HL-60 (cell line): ENCODE results near the gene TNRC6A.

Experiments
- DNase-seq, 2 experiments: peaks; one replicate each; pipeline ENCODE4 v3.0.0-alpha.2; 2010 to 2020; ENCODE audit warnings: low read depth in 1 of 2, low spot score in 1 of 2
- H3K27ac ChIP-seq: fragments of 250-450 bp; sonication (Bioruptor Pico); replicated peaks from 2 replicates; pipeline ENCODE4 v1.5.1; 2020; ENCODE audit warnings: mild to moderate bottlenecking, moderate library complexity
- H3K27me3 ChIP-seq: fragments of 250-450 bp; sonication (Bioruptor Pico); 2 replicates; pipeline ENCODE4 v1.5.1; 2021; ENCODE audit warnings: mild to moderate bottlenecking, moderate library complexity; ENCODE audit not compliant: insufficient read depth, poor library complexity, severe bottlenecking
- H3K4me3 ChIP-seq: replicated peaks from 2 replicates; pipeline ENCODE4 v1.5.1; 2011; ENCODE audit warnings: mild to moderate bottlenecking, control low read depth, low read length; ENCODE audit not compliant: insufficient read depth
- GABPA ChIP-seq: IDR thresholded peaks from 2 replicates; pipeline ENCODE4 v1.6.1; 2012; ENCODE audit warnings: low read depth
- POLR2AphosphoS5 ChIP-seq: IDR thresholded peaks from 2 replicates; pipeline ENCODE4 v1.6.1; 2012; ENCODE audit warnings: low read depth
- SPI1 ChIP-seq: IDR thresholded peaks from 2 replicates; pipeline ENCODE4 v1.6.1; 2012; ENCODE audit warnings: low read depth, mild to moderate bottlenecking, borderline replicate concordance
- TF ChIP-seq, protein P1 (sequence below): IDR thresholded peaks from 2 replicates; pipeline ENCODE4 v1.6.1; 2012; ENCODE audit warnings: low read depth; ENCODE audit not compliant: insufficient replicate concordance
- TF ChIP-seq, protein P2 (sequence below): IDR thresholded peaks from one replicate; pipeline ENCODE4 v1.5.1; 2011; ENCODE audit warnings: low read length, control low read depth, inconsistent platforms; ENCODE audit not compliant: insufficient read depth

TNRC6A gene

DNA sequence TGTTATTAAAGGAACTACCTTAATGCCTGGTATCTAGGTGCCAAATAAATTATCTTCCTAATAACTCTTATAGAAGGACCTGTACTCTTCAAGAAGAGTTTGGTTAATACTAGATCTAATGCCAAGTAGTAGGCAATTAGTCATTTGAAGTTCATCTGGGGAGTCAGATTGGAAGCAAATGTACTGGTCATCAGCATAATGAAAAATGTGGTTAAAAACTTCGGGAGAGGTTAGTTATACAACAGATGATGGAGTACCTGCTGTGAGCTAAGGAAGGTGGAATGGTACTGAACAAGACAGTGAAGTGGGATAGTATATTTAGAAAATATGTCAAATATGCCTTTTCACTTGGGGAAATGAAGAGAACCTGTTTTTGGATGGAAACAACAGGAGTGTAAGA lies 49.2 kb downstream of the TNRC6A start:
- TF ChIP-seq, protein P1, sequence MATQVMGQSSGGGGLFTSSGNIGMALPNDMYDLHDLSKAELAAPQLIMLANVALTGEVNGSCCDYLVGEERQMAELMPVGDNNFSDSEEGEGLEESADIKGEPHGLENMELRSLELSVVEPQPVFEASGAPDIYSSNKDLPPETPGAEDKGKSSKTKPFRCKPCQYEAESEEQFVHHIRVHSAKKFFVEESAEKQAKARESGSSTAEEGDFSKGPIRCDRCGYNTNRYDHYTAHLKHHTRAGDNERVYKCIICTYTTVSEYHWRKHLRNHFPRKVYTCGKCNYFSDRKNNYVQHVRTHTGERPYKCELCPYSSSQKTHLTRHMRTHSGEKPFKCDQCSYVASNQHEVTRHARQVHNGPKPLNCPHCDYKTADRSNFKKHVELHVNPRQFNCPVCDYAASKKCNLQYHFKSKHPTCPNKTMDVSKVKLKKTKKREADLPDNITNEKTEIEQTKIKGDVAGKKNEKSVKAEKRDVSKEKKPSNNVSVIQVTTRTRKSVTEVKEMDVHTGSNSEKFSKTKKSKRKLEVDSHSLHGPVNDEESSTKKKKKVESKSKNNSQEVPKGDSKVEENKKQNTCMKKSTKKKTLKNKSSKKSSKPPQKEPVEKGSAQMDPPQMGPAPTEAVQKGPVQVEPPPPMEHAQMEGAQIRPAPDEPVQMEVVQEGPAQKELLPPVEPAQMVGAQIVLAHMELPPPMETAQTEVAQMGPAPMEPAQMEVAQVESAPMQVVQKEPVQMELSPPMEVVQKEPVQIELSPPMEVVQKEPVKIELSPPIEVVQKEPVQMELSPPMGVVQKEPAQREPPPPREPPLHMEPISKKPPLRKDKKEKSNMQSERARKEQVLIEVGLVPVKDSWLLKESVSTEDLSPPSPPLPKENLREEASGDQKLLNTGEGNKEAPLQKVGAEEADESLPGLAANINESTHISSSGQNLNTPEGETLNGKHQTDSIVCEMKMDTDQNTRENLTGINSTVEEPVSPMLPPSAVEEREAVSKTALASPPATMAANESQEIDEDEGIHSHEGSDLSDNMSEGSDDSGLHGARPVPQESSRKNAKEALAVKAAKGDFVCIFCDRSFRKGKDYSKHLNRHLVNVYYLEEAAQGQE: no peak
- TF ChIP-seq, protein P2, sequence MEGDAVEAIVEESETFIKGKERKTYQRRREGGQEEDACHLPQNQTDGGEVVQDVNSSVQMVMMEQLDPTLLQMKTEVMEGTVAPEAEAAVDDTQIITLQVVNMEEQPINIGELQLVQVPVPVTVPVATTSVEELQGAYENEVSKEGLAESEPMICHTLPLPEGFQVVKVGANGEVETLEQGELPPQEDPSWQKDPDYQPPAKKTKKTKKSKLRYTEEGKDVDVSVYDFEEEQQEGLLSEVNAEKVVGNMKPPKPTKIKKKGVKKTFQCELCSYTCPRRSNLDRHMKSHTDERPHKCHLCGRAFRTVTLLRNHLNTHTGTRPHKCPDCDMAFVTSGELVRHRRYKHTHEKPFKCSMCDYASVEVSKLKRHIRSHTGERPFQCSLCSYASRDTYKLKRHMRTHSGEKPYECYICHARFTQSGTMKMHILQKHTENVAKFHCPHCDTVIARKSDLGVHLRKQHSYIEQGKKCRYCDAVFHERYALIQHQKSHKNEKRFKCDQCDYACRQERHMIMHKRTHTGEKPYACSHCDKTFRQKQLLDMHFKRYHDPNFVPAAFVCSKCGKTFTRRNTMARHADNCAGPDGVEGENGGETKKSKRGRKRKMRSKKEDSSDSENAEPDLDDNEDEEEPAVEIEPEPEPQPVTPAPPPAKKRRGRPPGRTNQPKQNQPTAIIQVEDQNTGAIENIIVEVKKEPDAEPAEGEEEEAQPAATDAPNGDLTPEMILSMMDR: no peak
- no peak for TF ChIP-seq SPI1
- TF ChIP-seq GABPA: no peak
- TF ChIP-seq POLR2AphosphoS5: no peak
- no peak overlapping the region for H3K27ac ChIP-seq
- no peak for DNase-seq
- no peak overlapping the region for H3K4me3 ChIP-seq
- H3K27me3 ChIP-seq: no peaks in the 10 kb centered on the region

DNA sequence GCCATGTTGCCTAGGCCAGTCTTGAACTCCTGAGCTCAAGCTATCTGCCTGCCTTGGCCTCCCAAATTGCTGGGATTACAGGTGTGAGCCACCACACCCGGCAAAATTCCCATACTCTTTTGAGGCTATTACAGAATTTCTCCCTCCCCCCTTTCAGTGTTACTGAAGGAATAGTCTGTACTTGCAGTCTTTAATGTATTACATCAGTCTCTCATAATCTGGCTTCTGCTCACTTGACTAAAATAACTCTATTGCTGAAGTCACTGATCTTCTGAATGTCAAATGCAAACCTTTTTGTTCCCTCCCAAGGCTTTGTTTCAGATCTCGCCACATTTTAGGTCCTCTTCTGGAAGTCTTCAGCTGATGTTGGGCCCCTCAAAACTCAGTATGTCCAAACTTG lies 51.8 kb downstream of the TNRC6A start:
- H3K27me3 ChIP-seq: no peaks in the 10 kb centered on the region
- no peak for DNase-seq
- TF ChIP-seq SPI1: no peak
- TF ChIP-seq GABPA: no peak
- TF ChIP-seq, protein P1: no peak
- TF ChIP-seq, protein P2: no peak
- TF ChIP-seq POLR2AphosphoS5: no peak
- H3K4me3 ChIP-seq: no peak overlapping the region
- H3K27ac ChIP-seq: no peak overlapping the region

DNA sequence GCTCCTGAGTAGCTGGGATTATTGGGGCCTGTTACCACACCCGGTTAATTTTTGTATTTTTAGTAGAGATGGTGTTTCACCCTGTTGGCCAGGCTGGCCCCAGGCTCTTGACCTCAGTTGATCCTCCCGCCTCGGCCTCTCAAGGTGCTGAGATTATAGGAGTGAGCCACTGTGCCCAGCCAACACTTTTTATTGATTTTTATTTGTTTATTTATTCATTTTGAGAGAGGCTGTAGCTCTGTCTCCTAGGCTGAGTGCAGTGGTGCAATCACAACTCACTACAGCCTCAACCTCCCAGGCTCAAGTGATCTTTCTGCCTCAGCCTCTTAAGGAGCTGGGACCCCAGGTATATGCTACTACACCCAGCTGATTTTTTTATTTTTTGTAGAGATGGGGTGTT lies 54.7 kb downstream of the TNRC6A start:
- DNase-seq: no peak
- Histone ChIP-seq H3K4me3 (no peak overlapping the region), H3K27me3 (no peaks in the 10 kb centered on the region), H3K27ac (no peak overlapping the region)
- TF ChIP-seq, protein P1: no peak
- TF ChIP-seq, protein P2: no peak
- TF ChIP-seq POLR2AphosphoS5: no peak
- no peak for TF ChIP-seq SPI1
